B cell (primary cell): ENCODE measurements around the gene EXT2. TPM values are rescaled to one million over a fixed set of nuclear protein-coding genes. Genes with fewer than 3 reads are reported as not detected.

Experiments
- ATAC-seq: fragments of 200-7000 bp; cut with Tn5 transposase; one replicate; pipeline ENCODE4 v1.10.0; 2021; ENCODE audit warnings: low read depth, mild to moderate bottlenecking, moderate number of reproducible peaks, moderate library complexity
- CTCF ChIA-PET: fragments of 350-600 bp; sonication (Branson Sonifier 250); formaldehyde crosslinking; loops from one replicate; lab custom pipeline; 2021; ENCODE audit warnings: antibody characterized with exemption, inconsistent platforms; lab: Charles Lee
- POLR2A ChIA-PET: fragments of 350-600 bp; sonication (Branson Sonifier 250); formaldehyde crosslinking; loops from one replicate; lab custom pipeline; 2021; ENCODE audit warnings: antibody characterized with exemption; lab: Charles Lee
- DNase-seq: peaks from one replicate; pipeline ENCODE4 v3.0.0; 2013
- H2AFZ ChIP-seq: 2 replicates; pipeline ENCODE4 v1.6.1; 2012; ENCODE audit warnings: mild to moderate bottlenecking, low read depth, low read length; ENCODE audit not compliant: insufficient read depth, poor library complexity, severe bottlenecking
- H3K27ac ChIP-seq, 2 donors: 1 replicate in 1 of 2; 2 replicates in 1 of 2; pipeline ENCODE4 v1.5.1; 2012 to 2013; ENCODE audit warnings: low read length in 2 of 2, mild to moderate bottlenecking in 2 of 2, moderate library complexity in 1 of 2
- H3K27me3 ChIP-seq, 4 experiments: fragments of 200-600 bp in 1 of 4; sonication (generic) in 1 of 4; replicated peaks in 1 of 4; 1 replicate in 2 of 4; 2 replicates in 2 of 4; pipeline versions ENCODE4 v1.6.1 to v1.7.0; 2013 to 2016; ENCODE audit warnings: low read length in 3 of 4, mild to moderate bottlenecking in 2 of 4, mixed read lengths in 1 of 4, moderate library complexity in 1 of 4; ENCODE audit not compliant: insufficient read depth in 4 of 4, control insufficient read depth in 3 of 4; ENCODE audit errors: control extremely low read depth in 1 of 4
- H3K36me3 ChIP-seq, 2 experiments: replicated peaks in 1 of 2; 1 replicate in 1 of 2; 2 replicates in 1 of 2; pipeline versions ENCODE4 v1.6.1 to v1.7.1; 2013; ENCODE audit warnings: low read length in 1 of 2; ENCODE audit not compliant: insufficient read depth in 2 of 2, control insufficient read depth in 1 of 2; ENCODE audit errors: control extremely low read depth in 1 of 2, extremely low read depth in 1 of 2
- H3K4me1 ChIP-seq, 2 donors: fragments of 200-600 bp in 1 of 2; sonication (generic) in 1 of 2; 1 replicate in 1 of 2; 2 replicates in 1 of 2; pipeline versions ENCODE4 v1.5.1 to v1.6.1; 2013 to 2017; ENCODE audit warnings: low read length in 2 of 2; ENCODE audit not compliant: control insufficient read depth in 2 of 2, insufficient read depth in 2 of 2
- H3K4me2 ChIP-seq: replicated peaks from 2 replicates; pipeline ENCODE3; 2012; ENCODE audit warnings: mild to moderate bottlenecking, low read depth, low read length; ENCODE audit not compliant: poor library complexity, severe bottlenecking
- H3K4me3 ChIP-seq, 5 experiments: fragments of 200-600 bp in 1 of 5; sonication (generic) in 1 of 5; 1 replicate in 3 of 5; 2 replicates in 2 of 5; pipeline versions ENCODE4 v1.5.1 to v1.7.0; 2011 to 2016; ENCODE audit warnings: low read length in 4 of 5, mild to moderate bottlenecking in 4 of 5, low read depth in 2 of 5, control low read depth in 1 of 5, moderate library complexity in 1 of 5; ENCODE audit not compliant: insufficient read depth in 1 of 5; ENCODE audit errors: control extremely low read depth in 1 of 5, extremely low read depth in 1 of 5
- H3K79me2 ChIP-seq: fragments of 200-600 bp; sonication (generic); one replicate; pipeline ENCODE4 v1.6.0; 2016; ENCODE audit warnings: low read length; ENCODE audit not compliant: control insufficient read depth, insufficient read depth
- H3K9ac ChIP-seq: fragments of 200-600 bp; sonication (generic); 2 replicates; pipeline ENCODE4 v1.6.1; 2017; ENCODE audit warnings: mild to moderate bottlenecking, low read length, moderate library complexity
- H3K9me3 ChIP-seq, 3 donors: one replicate each; pipeline versions ENCODE4 v1.6.1 to v1.7.1; 2013; ENCODE audit warnings: low read length in 2 of 3; ENCODE audit not compliant: control insufficient read depth in 2 of 3, insufficient read depth in 1 of 3; ENCODE audit errors: control extremely low read depth in 1 of 3
- H4K20me1 ChIP-seq: 2 replicates; pipeline ENCODE4 v1.6.0; 2012; ENCODE audit warnings: mild to moderate bottlenecking, low read length; ENCODE audit not compliant: insufficient read depth, control insufficient read depth, poor library complexity, severe bottlenecking
- H3K27ac Mint-ChIP-seq: one replicate; pipeline ENCODE4 v1.8.0; 2021; ENCODE audit warnings: mixed read lengths
- H3K27me3 Mint-ChIP-seq: one replicate; pipeline ENCODE4 v1.8.0; 2021; ENCODE audit warnings: mixed read lengths
- H3K4me1 Mint-ChIP-seq: one replicate; pipeline ENCODE4 v1.8.0; 2021; ENCODE audit warnings: mixed read lengths
- H3K4me3 Mint-ChIP-seq: one replicate; pipeline ENCODE4 v1.8.0; 2021; ENCODE audit warnings: mixed read lengths
- H3K9me3 Mint-ChIP-seq: one replicate; pipeline ENCODE4 v1.8.0; 2022; ENCODE audit warnings: mixed read lengths; ENCODE audit not compliant: insufficient read depth
- CTCF ChIP-seq: fragments of 200-600 bp; IDR thresholded peaks from one replicate; pipeline ENCODE4 v1.8.0; 2022; ENCODE audit warnings: antibody characterized with exemption, mild to moderate bottlenecking
- EZH2 ChIP-seq: IDR thresholded peaks from 2 replicates; pipeline ENCODE4 v1.6.1; 2012; ENCODE audit warnings: borderline replicate concordance, low read depth, mild to moderate bottlenecking, moderate library complexity, low read length; ENCODE audit not compliant: insufficient read depth, poor library complexity, severe bottlenecking
- WGBS: methylation state at CpG from one replicate; pipeline ENCODE4 v1.1.5; 2013; ENCODE audit warnings: missing lambda C conversion rate; ENCODE audit not compliant: insufficient coverage; 5-methylcytosine and 5-hydroxymethylcytosine counted together
- intact Hi-C: fragments of 100-400 bp; cut with micrococcal nuclease; formaldehyde crosslinking; loops from one replicate; pipeline ENCODE4 v1.10.0; 2022
- polyA plus RNA-seq: library from polyadenylated mRNA; depleted of rRNA; stranded (reverse); fragments of >200 nt; gene quantifications from 2 replicates; pipeline ENCODE4 v1.2.3, GENCODE V29; 2012
- total RNA-seq, 2 donors: library from RNA; stranded (reverse); fragments of 120-200 nt in 1 of 2; gene quantifications; 1 replicate in 1 of 2; 2 replicates in 1 of 2; pipeline versions ENCODE4 v1.2.3 to v1.2.4, GENCODE V29; 2013 to 2022

Gene EXT2
- total and polyA plus RNA-seq, 2 donors (not counting 1 experiment from before 2014, with no cell fraction given), result 11.0 to 27.8 TPM

- Mint-ChIP-seq H3K27me3 (no peaks in the 10 kb centered on the region), H3K27ac (no peak overlapping the region), H3K4me3 (no peak overlapping the region), H3K9me3 (no peaks in the 10 kb centered on the region), H3K4me1 (no peaks in the 10 kb centered on the region)
- no peak for DNase-seq
- Histone ChIP-seq H3K4me3 (no peak overlapping the region), H3K79me2 (no peaks in the 10 kb centered on the region), H3K9me3 (no peaks in the 10 kb centered on the region), H3K4me2 (no peak overlapping the region), H3K27me3 (no peaks in the 10 kb centered on the region), H2AFZ (no peak overlapping the region), H3K27ac (no peak overlapping the region), H3K4me1 (no peaks in the 10 kb centered on the region), H3K9ac (no peak overlapping the region), H3K36me3 (peaks cover 0 to 11% of the 10 kb centered on the region in 2 experiments), H4K20me1 (no peaks in the 10 kb centered on the region)
- intact Hi-C loops, result no loop called here
- CTCF ChIA-PET, result no interaction called here
- 98% methylated on average over 5 of the region's 6 CpGs for WGBS
- TF ChIP-seq EZH2, result no peak
- no peak for TF ChIP-seq CTCF
- no peak for ATAC-seq
- POLR2A ChIA-PET, result no interaction called here
Measured at GRCh38 chr11:44241851-44242250, 146.4 kb downstream of the EXT2 start.

- no peaks in the 10 kb centered on the region for H4K20me1 ChIP-seq
- no peaks in the 10 kb centered on the region for H3K27me3 Mint-ChIP-seq
- no peak overlapping the region for H3K27ac ChIP-seq
- no peak overlapping the region for H3K4me2 ChIP-seq
- CTCF ChIA-PET, result no interaction called here
- no peak for ATAC-seq
- no peak overlapping the region for H3K4me3 Mint-ChIP-seq
- no peaks in the 10 kb centered on the region for H3K4me1 Mint-ChIP-seq
- no peak overlapping the region for H3K4me3 ChIP-seq
- 87% methylated on average over 3 of the region's 5 CpGs for WGBS
- DNase-seq, result no peak
- TF ChIP-seq EZH2 (no peak), CTCF (no peak)
- intact Hi-C loops, result no loop called here
- no peaks in the 10 kb centered on the region for H3K9me3 ChIP-seq
- no peaks in the 10 kb centered on the region for H3K9me3 Mint-ChIP-seq
- no peak overlapping the region for H2AFZ ChIP-seq
- H3K36me3 ChIP-seq, result peaks cover 0 to 7% of the 10 kb centered on the region in 2 experiments
- H3K27ac Mint-ChIP-seq, result no peak overlapping the region
- H3K79me2 ChIP-seq, result no peaks in the 10 kb centered on the region
- POLR2A ChIA-PET, result no interaction called here
- H3K9ac ChIP-seq, result no peak overlapping the region
- no peaks in the 10 kb centered on the region for H3K4me1 ChIP-seq
- H3K27me3 ChIP-seq, result no peaks in the 10 kb centered on the region
Measured at GRCh38 chr11:44243086-44243485, 147.6 kb downstream of the EXT2 start.
